Fibroblast of upper back skin (primary cell): ENCODE results near the gene CRYGN.

ENCODE experiments used
- DNase-seq: peaks from one replicate; pipeline ENCODE4 v3.0.0-alpha.2; 2013

Gene CRYGN, protein sequence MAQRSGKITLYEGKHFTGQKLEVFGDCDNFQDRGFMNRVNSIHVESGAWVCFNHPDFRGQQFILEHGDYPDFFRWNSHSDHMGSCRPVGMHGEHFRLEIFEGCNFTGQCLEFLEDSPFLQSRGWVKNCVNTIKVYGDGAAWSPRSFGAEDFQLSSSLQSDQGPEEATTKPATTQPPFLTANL

DNA sequence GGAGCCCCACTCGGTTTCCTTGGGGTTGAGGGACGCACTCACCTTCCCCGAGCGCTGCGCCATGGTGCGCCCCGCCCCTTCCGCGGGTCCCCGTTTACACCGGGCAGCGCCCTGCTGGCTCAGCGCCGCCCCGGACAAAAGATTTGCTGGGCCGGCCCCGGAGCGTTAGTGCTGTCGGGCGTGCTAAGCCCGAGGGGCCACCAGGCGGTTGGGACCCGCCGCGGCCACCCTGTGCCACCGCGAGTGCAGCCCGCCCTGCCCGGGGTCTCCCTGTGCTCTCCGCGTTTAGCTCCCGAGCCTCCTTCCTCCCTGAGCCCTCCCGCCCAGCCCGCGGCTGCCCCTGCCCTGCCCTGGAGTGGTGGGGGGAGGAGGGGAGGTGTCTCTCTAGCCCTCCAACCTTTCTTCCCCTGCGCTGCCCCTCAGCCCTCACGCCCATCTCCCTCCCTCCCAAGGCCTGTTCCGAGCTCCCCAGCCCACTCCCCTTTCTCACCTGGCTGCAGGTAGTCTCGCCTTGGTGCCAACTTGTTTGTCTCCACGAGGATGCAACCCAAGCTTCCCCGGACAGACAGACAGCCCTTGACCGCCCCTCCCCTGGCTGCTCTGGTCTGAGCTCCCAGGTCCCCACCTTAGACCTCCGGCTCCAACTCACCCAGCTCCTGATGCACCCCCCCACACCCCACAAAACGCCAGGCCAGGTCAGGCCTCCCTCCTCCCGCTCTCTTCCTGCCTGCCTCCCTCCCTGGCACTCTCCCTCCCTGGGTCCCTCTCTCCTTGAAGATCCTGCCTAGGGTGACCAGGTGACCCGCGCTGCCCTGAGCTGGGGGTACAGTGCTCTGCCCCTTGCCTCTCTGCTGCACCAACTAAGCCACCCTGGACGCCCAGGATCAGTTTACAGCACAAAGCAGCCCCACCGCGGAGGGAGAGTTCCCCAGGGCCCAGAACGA lies at the start of gene CRYGN:
Gene CRYGN, minus strand, starts transcription at position 287 of the 944 bp plus-strand sequence. Its CDS starts 224 bp downstream, at position 63.
- DNase-seq: no peak

DNA sequence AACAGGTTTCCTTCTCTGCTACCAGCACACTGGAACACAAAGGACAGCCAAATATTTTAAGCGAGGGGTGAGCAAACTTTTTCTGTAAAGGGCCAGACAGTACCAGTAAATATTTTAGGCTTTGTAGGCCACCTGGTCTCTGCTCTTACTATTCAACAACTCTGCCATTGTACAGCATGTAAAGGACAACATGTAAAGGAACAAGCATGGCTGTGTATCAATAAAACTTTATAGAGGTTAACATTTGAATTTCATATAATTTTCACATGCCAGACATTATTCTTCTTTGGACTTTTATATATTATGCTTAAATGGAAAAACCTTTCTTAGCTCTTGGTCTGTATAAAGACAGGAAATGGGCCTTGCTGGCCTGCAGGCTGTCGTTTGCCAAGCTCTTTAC lies 49.6 kb upstream of the CRYGN start:
- no peak for DNase-seq

DNA sequence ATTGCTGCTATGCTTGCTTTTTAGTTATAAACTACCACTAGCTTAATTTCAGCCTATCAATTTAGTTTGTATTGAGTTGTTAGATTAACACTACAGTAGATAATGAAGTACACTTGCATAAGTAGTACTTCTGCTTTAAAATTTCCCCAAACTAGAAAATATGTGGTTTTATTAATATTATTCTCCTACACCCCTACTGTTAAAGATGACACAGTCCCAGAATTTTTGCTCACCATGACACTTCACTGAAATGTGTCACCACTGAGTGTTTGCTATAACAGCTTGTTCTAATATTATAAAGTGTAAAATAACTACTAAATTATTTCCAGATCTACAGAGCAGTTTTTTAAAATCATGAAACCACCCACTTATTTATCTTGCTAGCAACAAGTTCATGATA lies 48.2 kb upstream of the CRYGN start:
- DNase-seq: no peak

- DNase-seq: no peak
These were observed 47.3 kb upstream of the CRYGN start for GRCh38 chr7:151487228-151487627.

GRCh38 chr7:151486074-151486473 lies 46.1 kb upstream of the CRYGN start:
- DNase-seq: no peak

GRCh38 chr7:151484971-151485707 lies 45.2 kb upstream of the CRYGN start:
- peak; percentile 82 for DNase-seq

DNA sequence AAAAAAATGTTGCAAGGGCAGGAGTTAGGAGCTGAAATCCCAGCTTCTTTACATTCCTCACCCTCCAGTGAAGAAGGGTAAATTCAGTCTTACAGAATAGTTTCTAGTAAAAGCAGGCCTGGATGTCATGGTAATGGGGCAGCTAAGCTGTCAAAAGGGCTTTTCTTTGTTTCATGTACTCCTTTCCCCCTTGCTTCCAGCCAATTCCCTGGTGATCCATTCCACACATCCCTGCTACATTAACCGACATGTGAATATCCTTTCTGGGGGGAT lies 43.7 kb upstream of the CRYGN start:
- no peak for DNase-seq

- no peak for DNase-seq
These were observed 43.2 kb upstream of the CRYGN start for GRCh38 chr7:151482883-151483710.

GRCh38 chr7:151481650-151482505 lies 41.9 kb upstream of the CRYGN start:
- DNase-seq: no peak

GRCh38 chr7:151477867-151478266 lies 37.9 kb upstream of the CRYGN start:
- DNase-seq: no peak

GRCh38 chr7:151472644-151473380 lies 32.9 kb upstream of the CRYGN start:
- DNase-seq: no peak

DNA sequence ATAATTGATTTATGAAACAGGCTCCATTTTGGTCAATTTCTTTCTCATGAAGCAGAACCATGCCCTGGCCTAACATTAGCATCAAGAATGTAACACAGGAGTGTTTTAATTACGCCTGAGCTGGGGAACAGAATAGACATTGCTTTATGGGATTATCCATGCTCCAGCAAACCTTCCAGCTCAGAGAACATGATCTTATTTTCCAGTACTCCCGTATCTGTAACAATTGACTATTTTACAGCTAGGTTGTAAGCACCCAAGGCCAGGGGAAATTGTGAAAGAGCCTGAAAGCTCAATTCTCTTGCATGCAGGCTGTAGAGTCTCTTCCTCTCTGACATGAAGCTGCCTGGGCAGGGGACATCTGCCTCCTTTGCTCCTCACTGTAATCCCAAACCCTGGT lies 30.8 kb upstream of the CRYGN start:
- no peak for DNase-seq

DNA sequence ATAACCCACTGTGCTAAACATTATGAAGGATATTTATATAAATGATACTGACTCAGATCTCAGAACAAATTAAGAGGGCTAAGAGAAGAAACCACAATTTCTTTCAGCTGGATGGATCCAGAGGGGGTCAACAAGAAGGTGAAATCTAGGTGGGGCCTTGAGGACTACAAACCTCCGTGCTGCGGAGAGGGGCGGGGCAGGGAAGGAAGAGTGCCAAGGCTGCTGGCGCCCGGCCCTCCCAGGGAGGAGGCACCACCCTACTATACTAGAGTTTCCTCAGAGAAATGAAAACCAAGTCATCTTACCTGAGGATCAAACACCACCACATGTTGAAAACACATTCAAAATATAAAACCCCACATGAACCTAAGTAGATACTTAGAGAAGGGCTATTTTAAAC lies 29.3 kb upstream of the CRYGN start:
- no peak for DNase-seq

DNA sequence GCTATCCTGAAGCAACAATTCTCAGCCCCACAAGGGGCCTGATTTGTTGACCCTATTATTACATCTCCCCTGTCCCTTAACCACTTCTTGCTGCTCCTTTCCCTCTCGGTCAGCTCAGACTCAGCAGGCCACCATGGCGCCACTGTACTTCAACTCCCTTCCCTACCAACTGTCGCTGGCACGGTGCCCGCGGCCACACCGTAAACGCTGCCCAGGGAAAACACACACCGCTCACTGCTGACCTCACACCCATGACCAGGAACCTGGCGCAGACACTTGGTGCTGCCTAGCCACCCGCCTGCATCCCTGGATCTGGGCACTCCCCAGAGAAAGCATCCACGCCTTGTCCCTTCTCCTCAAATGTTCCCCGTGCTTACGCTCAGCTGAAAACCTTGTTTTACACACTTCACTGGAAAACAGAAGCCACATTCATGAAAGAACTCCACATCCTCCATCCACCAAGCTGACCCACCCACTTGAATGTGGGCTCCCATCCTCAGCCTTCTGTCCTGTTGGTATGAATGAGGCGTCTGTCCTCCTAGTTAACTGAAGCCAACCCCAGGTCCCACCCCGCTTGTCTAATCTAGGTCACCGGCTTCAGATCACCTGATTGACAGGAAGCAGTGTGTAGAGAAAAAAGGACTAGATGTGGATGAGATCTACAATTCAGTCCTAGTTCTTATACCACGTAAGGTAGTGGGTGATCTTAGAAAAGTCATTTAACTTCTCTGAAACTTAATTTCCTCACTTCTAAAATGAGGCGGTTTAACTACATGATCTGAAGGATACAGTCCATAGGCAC lies 28.5 kb upstream of the CRYGN start:
- no peak for DNase-seq

- no peak for DNase-seq
These were observed 25.2 kb upstream of the CRYGN start for GRCh38 chr7:151465169-151465568.

- no peak for DNase-seq
These were observed 22.4 kb upstream of the CRYGN start for GRCh38 chr7:151462306-151462779.

DNA sequence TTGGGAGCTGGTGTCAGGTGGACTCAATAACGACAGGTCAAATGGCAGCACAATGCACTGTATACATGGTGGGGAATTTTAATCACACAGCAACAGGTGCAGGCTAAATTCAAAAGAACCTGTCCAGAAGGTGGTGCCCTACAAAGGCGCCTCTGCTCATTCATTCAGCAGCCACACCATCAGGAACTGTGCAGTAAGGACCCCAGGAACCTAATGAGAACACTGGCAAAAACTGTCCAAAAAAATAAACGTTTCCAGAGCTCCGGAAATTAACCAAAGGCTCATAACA lies 21.9 kb upstream of the CRYGN start:
- no peak for DNase-seq

GRCh38 chr7:151461096-151461941 lies 21.4 kb upstream of the CRYGN start:
- no peak for DNase-seq

- no peak for DNase-seq
These were observed 20.5 kb upstream of the CRYGN start for GRCh38 chr7:151460474-151460855.
